ENCODE measurements around the gene CRPPA. TPM values are rescaled to one million over a fixed set of nuclear protein-coding genes. Genes with fewer than 3 reads are reported as not detected.
A peak's percentile ranks its signal among the peaks of the same experiment; 100 is the strongest.

CRPPA gene
- total and polyA plus RNA-seq, 2 of the 4 experiments (the other 2 are of a cell fraction) = 0.67 to 1.3 TPM

DNA sequence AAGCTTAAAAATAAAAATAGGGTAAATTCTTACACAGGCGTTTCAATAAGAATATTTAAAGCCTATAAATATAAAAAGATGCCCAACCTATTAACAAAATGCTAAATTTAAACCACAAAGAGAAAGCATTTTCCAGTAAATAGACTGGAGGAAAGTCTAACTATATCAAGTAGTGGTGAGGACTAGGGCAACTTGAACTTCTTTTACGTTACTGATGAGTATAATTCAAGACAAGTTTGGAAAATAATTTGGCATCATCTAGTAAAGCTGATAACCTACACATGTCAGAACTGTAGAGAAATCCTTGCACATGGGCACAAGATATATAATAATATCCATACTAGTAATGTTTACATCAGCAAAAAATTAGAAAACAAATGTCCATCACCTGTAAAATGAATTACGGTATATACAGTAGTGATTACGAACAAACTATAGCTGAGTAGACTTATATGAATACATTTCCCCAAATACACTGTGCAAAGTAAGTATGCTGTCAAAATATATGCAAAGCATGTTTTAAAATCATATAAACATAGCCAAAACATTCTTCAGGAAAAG is 27.4 kb downstream of the CRPPA start:
- no peak overlapping the region for H3K9ac ChIP-seq (ENCODE audit: low read depth, low read length)
- H2AK5ac ChIP-seq (ENCODE audit: low read depth, low read length) = no peak overlapping the region
- H3K23ac ChIP-seq (ENCODE audit: low read depth, low read length) = no peak overlapping the region
- H3K27ac ChIP-seq (ENCODE audit: insufficient read depth, low read length) = no peak overlapping the region
- H3K4ac ChIP-seq (ENCODE audit: low read depth, low read length) = no peak overlapping the region
- no peak overlapping the region for H4K5ac ChIP-seq (ENCODE audit: low read depth, low read length)
- H3K9me1 ChIP-seq (ENCODE audit: insufficient read depth, low read length) = no peaks in the 10 kb centered on the region; the same call in 1 of the 2 replicates
- ChIA-PET POLR2A (ENCODE audit: unreplicated experiment) (no interaction called here), CTCF (no interaction called here)
- H2BK120ac ChIP-seq (ENCODE audit: low read depth, low read length) = no peak overlapping the region
- no peaks in the 10 kb centered on the region for H4K20me1 ChIP-seq (ENCODE audit: insufficient read depth, low read length)
- no peaks in the 10 kb centered on the region; a peak in 1 of 4 replicates for H3K79me1 ChIP-seq (ENCODE audit: low read depth in 1 of 2, low read length in 2 of 2)
- H3K4me2 ChIP-seq (ENCODE audit: low read depth, low read length) = no peak overlapping the region
- H2BK15ac ChIP-seq (ENCODE audit: low read depth, low read length) = no peak overlapping the region
- H2AFZ ChIP-seq (replicated peaks; ENCODE audit: low read length, poor library complexity) = no peak overlapping the region
- no peak overlapping the region for H3K56ac ChIP-seq (ENCODE audit: extremely low read depth, insufficient read depth, low read length)
- ATAC-seq (ENCODE audit: low read depth) (no peak), DNase-seq (no peak)
- TF ChIP-seq POLR2A (IDR thresholded peaks at IDR 0.05; ENCODE audit: low read depth, low read length) (no peak), RAD21 (IDR thresholded peaks at IDR 0.05; ENCODE audit: low read length) (no peak), CEBPB (IDR thresholded peaks at IDR 0.05; ENCODE audit: low read depth, low read length) (no peak), RFX5 (IDR thresholded peaks at IDR 0.05; ENCODE audit: low read depth, low read length) (no peak), CHD1 (IDR thresholded peaks at IDR 0.05; ENCODE audit: low read depth, low read length) (no peak), MAFK (IDR thresholded peaks at IDR 0.05; ENCODE audit: low read depth, low read length) (peak; percentile 56)
- TF ChIP-seq, protein P1, sequence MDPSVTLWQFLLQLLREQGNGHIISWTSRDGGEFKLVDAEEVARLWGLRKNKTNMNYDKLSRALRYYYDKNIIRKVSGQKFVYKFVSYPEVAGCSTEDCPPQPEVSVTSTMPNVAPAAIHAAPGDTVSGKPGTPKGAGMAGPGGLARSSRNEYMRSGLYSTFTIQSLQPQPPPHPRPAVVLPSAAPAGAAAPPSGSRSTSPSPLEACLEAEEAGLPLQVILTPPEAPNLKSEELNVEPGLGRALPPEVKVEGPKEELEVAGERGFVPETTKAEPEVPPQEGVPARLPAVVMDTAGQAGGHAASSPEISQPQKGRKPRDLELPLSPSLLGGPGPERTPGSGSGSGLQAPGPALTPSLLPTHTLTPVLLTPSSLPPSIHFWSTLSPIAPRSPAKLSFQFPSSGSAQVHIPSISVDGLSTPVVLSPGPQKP (IDR thresholded peaks at IDR 0.05; ENCODE audit: borderline replicate concordance, low read depth, low read length) = no peak
- TF ChIP-seq, protein P2, sequence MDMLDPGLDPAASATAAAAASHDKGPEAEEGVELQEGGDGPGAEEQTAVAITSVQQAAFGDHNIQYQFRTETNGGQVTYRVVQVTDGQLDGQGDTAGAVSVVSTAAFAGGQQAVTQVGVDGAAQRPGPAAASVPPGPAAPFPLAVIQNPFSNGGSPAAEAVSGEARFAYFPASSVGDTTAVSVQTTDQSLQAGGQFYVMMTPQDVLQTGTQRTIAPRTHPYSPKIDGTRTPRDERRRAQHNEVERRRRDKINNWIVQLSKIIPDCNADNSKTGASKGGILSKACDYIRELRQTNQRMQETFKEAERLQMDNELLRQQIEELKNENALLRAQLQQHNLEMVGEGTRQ (IDR thresholded peaks at IDR 0.05; ENCODE audit: low read depth, low read length) = no peak
- TF ChIP-seq, protein P3, sequence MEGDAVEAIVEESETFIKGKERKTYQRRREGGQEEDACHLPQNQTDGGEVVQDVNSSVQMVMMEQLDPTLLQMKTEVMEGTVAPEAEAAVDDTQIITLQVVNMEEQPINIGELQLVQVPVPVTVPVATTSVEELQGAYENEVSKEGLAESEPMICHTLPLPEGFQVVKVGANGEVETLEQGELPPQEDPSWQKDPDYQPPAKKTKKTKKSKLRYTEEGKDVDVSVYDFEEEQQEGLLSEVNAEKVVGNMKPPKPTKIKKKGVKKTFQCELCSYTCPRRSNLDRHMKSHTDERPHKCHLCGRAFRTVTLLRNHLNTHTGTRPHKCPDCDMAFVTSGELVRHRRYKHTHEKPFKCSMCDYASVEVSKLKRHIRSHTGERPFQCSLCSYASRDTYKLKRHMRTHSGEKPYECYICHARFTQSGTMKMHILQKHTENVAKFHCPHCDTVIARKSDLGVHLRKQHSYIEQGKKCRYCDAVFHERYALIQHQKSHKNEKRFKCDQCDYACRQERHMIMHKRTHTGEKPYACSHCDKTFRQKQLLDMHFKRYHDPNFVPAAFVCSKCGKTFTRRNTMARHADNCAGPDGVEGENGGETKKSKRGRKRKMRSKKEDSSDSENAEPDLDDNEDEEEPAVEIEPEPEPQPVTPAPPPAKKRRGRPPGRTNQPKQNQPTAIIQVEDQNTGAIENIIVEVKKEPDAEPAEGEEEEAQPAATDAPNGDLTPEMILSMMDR (conservative IDR thresholded peaks at IDR 0.05; ENCODE audit: low read depth, low read length) = no peak
- in situ Hi-C loops (cut with MboI; ENCODE audit: low sequenced_read_pairs) (no loop called here), dilution Hi-C loops (cut with HindIII; ENCODE audit: low sequenced_read_pairs, unreplicated experiment) (no loop called here), intact Hi-C loops (cut with micrococcal nuclease) (no loop called here)
- H3K27me3 ChIP-seq (ENCODE audit: control insufficient read depth, insufficient read depth, low read length) = no peaks in the 10 kb centered on the region
- no peak overlapping the region for H2AK9ac ChIP-seq (replicated peaks; ENCODE audit: low read depth, low read length, poor library complexity)
- no peak overlapping the region for H3K14ac ChIP-seq (replicated peaks; ENCODE audit: low read depth, low read length)
- no TSS peak for BruUV-seq (replicated peaks)
- no peak overlapping the region for H4K8ac ChIP-seq (ENCODE audit: low read depth in 2 of 2, low read length in 2 of 2)
- H2BK5ac ChIP-seq (ENCODE audit: low read depth, low read length, poor library complexity, severe bottlenecking) = no peak overlapping the region
- WGBS, 2 experiments (ENCODE audit: extremely low coverage in 2 of 2, insufficient read length in 1 of 2) = no CpG with 5 or more reads among the region's 4 CpGs
- H4K91ac ChIP-seq (ENCODE audit: insufficient read depth, low read depth, low read length) = no peak overlapping the region
- no peaks in the 10 kb centered on the region for H3K36me3 ChIP-seq (ENCODE audit: control insufficient read depth, insufficient read depth, low read length)
- no peak overlapping the region for H3K4me3 ChIP-seq (ENCODE audit: insufficient read depth, low read depth, low read length)
- peaks cover 15% of the 10 kb centered on the region; the same call in 1 of the 2 replicates for H3K9me3 ChIP-seq (ENCODE audit: control insufficient read depth, insufficient read depth, low read length)
- no peak overlapping the region for H2BK20ac ChIP-seq (ENCODE audit: low read depth, low read length)
- H3K4me1 ChIP-seq (ENCODE audit: control insufficient read depth, insufficient read depth, low read length) = no peaks in the 10 kb centered on the region
- H3K18ac ChIP-seq (ENCODE audit: low read depth, low read length) = no peak overlapping the region

Data from IMR-90 (cell line).